HFF-Myc (cell line): ENCODE data around the gene PLCL1.

Experiments used
- DNase-seq: peaks from one replicate; pipeline ENCODE4 v3.0.0-alpha.2; 2011; ENCODE audit warnings: low read depth; ENCODE audit errors: extremely low read depth
- H3K4me3 ChIP-seq: replicated peaks from 2 replicates; pipeline ENCODE4 v1.5.1; 2011; ENCODE audit warnings: low read depth, mild to moderate bottlenecking, control low read depth, low read length
- CTCF ChIP-seq: IDR thresholded peaks from 2 replicates; pipeline ENCODE4 v1.5.1; 2012; ENCODE audit warnings: mild to moderate bottlenecking, low read depth, low read length, control low read depth; ENCODE audit errors: missing control alignments

PLCL1 gene

DNA sequence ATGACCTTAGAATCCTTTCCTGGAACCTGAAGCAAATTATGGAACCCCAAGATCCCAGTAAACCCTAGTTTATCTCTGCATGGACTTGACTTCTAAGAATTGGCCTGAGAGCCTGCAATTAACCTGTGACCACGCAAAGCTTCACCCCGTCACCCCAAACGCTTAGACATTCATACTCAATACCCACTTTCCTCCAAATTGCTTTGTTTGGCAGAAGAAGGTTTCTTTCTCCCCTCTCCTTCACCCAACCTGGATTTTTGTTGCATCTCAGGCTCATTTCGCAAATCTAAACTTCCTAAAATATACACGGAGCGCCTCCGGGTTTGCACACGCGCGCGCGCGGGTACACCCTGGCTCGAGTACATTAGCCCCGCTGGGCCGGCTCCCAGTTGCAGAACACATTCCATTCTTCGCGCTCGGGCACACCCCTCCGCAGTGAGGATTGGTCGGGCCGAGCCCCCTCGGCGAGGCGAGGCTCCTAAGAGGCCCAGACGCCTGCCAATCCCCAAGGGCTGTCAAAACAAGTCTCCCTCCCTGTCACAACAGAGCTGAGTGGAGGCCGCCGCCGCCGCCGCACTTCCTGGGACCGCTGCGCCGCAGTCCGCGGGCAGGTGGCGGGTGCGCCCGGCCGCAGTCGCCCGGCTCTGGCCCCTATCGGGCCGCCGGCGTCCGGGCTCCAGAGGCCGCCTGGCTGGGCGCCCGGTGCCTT is at the start of gene PLCL1:
Gene PLCL1, plus strand, starts transcription at position 545 of the 709 bp plus-strand sequence.
- no peak for TF ChIP-seq CTCF
- peak within 1 kb of the TSS; percentile 40 for H3K4me3 ChIP-seq
- DNase-seq, result peak; percentile 25

GRCh38 chr2:197759013-197759412 is 45.4 kb upstream of the PLCL1 start:
- DNase-seq, result no peak
- H3K4me3 ChIP-seq, result no peak overlapping the region
- no peak for TF ChIP-seq CTCF

- no peak for DNase-seq
- TF ChIP-seq CTCF, result no peak
- H3K4me3 ChIP-seq, result no peak overlapping the region
These were observed 44.6 kb upstream of the PLCL1 start for GRCh38 chr2:197759625-197760292.

DNA sequence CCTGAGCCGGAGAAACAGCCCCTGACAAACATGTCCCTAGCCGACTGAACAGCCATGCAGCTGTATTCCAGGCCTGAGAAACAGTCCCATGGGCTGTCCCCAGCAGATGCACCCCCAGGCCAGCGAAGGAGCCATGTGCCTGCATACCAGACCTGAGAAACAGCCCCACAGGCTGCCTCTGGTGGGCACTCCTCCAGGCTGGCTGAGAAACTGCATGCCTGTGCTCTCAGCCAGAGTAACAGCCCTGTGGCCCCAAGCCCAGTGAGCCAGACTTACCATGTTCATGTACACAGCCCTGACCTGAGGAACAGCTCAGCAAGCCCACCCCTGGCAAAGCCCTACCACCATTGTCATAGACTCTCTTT is 44.1 kb upstream of the PLCL1 start:
- no peak for DNase-seq
- no peak overlapping the region for H3K4me3 ChIP-seq
- no peak for TF ChIP-seq CTCF

GRCh38 chr2:197777823-197778407 is 26.5 kb upstream of the PLCL1 start:
- no peak overlapping the region for H3K4me3 ChIP-seq
- peak; percentile 7 for DNase-seq
- peak; percentile 29 for TF ChIP-seq CTCF

- TF ChIP-seq CTCF, result no peak
- DNase-seq, result no peak
- H3K4me3 ChIP-seq, result no peak overlapping the region
These were observed 25.1 kb upstream of the PLCL1 start for GRCh38 chr2:197779261-197779660.
